Activated T-cell treated with anti-CD3 and anti-CD28 coated beads for 4 hours (primary cell): ENCODE results near the gene PPP1R27.

Experiments
- DNase-seq: peaks from one replicate; pipeline ENCODE4 v3.0.0-alpha.2; 2020

PPP1R27 gene

DNA sequence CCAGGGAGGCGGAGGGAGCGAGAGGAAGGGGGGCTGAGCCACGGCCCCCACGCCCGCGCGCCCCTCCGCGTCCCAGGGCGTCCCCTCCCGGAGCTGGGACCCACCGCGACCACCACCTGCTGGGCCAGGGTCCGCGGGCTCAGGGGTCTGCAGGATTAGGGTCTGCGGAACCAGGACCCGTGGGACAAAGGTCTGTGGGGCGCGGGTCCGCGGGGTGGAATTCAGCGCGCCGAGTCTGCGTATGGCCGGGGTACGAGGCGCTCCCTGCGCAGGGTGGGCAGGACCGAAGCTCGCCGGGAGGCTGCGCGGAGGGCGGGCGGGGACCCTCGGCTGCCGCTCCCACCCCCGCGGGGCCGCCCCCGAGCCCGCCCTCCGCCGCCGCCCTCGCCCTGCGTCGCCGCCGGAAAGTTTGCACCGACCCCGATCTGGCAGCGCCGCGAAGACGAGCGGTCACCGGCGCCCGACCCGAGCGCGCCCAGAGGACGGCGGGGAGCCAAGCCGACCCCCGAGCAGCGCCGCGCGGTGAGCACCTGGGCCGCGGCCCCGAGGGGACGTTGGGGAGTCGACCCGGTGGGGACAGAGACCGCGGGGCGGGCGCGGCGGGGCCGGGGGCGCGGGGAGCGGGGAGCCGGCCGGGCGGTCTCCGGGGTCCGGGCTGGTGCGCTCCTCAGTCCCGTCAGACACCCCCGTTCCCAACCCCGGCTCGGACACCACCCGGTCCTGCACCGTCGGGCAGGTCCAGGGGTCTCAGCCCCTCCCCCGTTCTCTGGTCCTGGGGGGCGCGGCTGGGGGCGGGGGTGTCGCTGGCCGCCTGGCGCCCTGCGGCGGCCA lies 30.9 kb downstream of the PPP1R27 start, which contains the start of gene GCGR:
Gene GCGR (plus strand): TSS at position 423 of the 831 bp plus-strand sequence. CDS start 4,869 bp downstream, outside the sequence.
- DNase-seq, result no peak

- DNase-seq, result no peak
These were observed 31.8 kb downstream of the PPP1R27 start for GRCh38 chr17:81802856-81803643.

DNA sequence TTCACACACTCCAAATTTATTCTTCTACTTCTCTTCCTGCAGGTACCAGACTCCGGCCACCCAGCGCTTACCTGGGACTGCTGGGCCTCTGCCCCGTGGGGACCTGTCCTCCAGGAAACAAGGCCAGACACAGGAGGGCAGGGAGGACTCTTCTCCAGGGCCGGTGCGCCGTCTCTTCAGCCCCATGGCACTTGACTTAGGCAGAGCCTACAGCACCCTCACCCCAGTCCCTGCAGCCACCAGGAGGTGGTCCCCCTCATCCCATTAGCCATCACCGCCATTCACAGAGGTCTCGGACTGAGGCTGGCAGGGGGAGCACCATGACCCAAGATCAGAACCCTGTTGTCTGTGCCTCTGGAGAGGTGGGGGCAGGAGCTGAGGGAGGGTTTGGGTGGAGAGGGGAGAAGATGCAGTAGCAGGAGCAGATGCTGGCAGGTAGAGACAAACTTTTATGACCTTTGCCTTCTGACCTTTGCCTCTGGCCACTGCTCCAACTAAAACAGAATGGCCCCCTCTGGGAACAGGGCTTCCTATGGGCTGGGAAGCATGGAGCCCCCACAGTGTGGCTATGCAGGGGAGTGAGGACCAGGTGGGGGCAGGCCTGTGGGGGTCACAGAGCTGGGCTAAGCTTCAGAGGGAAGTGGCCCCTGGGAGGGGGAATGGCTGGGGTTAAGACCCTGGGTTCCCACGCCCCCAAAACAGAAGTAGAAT lies 32.6 kb downstream of the PPP1R27 start:
- no peak for DNase-seq

GRCh38 chr17:81801327-81801726 lies 33.5 kb downstream of the PPP1R27 start:
- DNase-seq, result no peak

- no peak for DNase-seq
These were observed 40.3 kb downstream of the PPP1R27 start for GRCh38 chr17:81794509-81794908.

DNA sequence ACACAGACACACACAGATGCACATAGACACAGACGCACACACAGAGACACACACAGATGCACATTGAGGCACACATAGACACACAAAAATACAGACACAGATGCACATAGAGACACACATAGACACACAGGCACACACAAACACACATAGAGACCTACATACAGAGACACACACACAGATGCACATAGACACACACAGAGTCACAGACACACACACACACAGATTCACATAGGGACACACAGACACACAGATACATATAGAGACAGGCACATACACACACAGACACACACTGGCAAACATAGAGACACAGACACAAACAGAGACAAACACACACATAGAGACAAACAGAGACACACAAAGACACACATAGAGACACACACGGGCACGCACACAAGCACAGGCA lies 40.8 kb downstream of the PPP1R27 start:
- no peak for DNase-seq

DNA sequence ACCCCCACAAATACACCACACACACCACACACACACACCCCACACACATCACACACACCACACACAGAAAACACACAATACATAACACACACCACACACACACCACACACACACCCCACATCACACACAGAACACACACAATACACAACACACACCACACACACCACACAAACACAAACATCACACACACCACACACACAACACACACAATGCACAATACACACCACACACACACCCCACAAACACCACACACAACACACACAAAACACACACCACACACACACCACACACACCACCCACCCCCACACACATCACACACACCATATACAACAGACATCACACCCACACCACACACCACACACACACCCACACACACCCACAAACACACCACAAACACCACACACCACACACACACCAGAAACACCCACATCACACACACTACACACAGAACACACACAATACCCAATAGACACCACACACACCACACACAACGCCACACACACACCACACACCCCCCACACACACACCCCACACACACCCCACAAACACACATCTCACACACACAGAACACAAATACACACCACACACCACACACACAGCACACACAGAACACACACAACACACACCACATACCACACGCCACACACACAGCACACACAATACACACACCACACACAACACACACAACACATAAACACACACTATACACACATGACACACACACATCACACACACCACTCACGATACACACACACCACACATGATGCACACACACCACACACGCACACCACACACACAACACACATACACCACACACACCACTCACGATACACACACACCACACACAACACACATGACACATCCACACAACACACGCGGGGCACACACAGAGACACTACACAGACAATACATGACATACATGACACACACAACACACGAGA lies 41.9 kb downstream of the PPP1R27 start:
- DNase-seq, result no peak
